CD14-positive monocyte (primary cell): ENCODE results near the gene CCDC122. TPM values are rescaled to one million over a fixed set of nuclear protein-coding genes. Genes with fewer than 3 reads are reported as not detected.

Experiments
- DNase-seq, 3 donors: peaks; one replicate each; pipeline ENCODE4 v3.0.0-alpha.2; 2011 to 2022
- H2AFZ ChIP-seq: 2 replicates; pipeline ENCODE4 v1.6.0; 2012; ENCODE audit warnings: mild to moderate bottlenecking, low read depth, low read length, inconsistent platforms; ENCODE audit not compliant: insufficient read depth, poor library complexity, severe bottlenecking
- H3K27ac ChIP-seq, 2 donors: 1 replicate in 1 of 2; 2 replicates in 1 of 2; pipeline ENCODE4 v1.5.1; 2012 to 2013; ENCODE audit warnings: low read length in 2 of 2, control low read depth in 1 of 2, inconsistent platforms in 1 of 2, low read depth in 1 of 2, mild to moderate bottlenecking in 1 of 2
- H3K27me3 ChIP-seq, 2 donors: one replicate each; pipeline versions ENCODE4 v1.6.0 to v1.6.1; 2011 to 2013; ENCODE audit warnings: low read length in 2 of 2; ENCODE audit not compliant: control insufficient read depth in 2 of 2, insufficient read depth in 2 of 2
- H3K36me3 ChIP-seq, 2 donors: replicated peaks in 1 of 2; 1 replicate in 1 of 2; 2 replicates in 1 of 2; pipeline versions ENCODE4 v1.5.1 to v1.6.1; 2012 to 2013; ENCODE audit warnings: low read length in 2 of 2, control low read depth in 1 of 2, inconsistent platforms in 1 of 2, mild to moderate bottlenecking in 1 of 2; ENCODE audit not compliant: insufficient read depth in 2 of 2, control insufficient read depth in 1 of 2
- H3K4me1 ChIP-seq, 2 donors: 1 replicate in 1 of 2; 2 replicates in 1 of 2; pipeline versions ENCODE4 v1.5.1 to v1.6.1; 2012 to 2013; ENCODE audit warnings: low read length in 2 of 2, control low read depth in 1 of 2, inconsistent platforms in 1 of 2, mild to moderate bottlenecking in 1 of 2, moderate library complexity in 1 of 2; ENCODE audit not compliant: insufficient read depth in 2 of 2, control insufficient read depth in 1 of 2
- H3K4me2 ChIP-seq: replicated peaks from 2 replicates; pipeline ENCODE3; 2012; ENCODE audit warnings: low read length, moderate library complexity, mild to moderate bottlenecking; ENCODE audit not compliant: poor library complexity, severe bottlenecking; ENCODE audit errors: extremely low read depth
- H3K4me3 ChIP-seq, 3 experiments: fragments of 200-600 bp in 1 of 3; sonication (generic) in 1 of 3; replicated peaks in 1 of 3; 1 replicate in 2 of 3; 2 replicates in 1 of 3; pipeline ENCODE4 v1.5.1; 2011 to 2013; ENCODE audit warnings: low read length in 3 of 3, mild to moderate bottlenecking in 3 of 3, control low read depth in 2 of 3, low read depth in 2 of 3, inconsistent platforms in 1 of 3, moderate library complexity in 1 of 3
- H3K79me2 ChIP-seq: 2 replicates; pipeline ENCODE4 v1.6.0; 2012; ENCODE audit warnings: mild to moderate bottlenecking, control low read depth, inconsistent platforms, low read length, moderate library complexity; ENCODE audit not compliant: insufficient read depth
- H3K9ac ChIP-seq: 2 replicates; pipeline ENCODE4 v1.6.0; 2017; ENCODE audit warnings: low read length, mild to moderate bottlenecking; ENCODE audit not compliant: insufficient read depth, poor library complexity, severe bottlenecking
- H3K9me3 ChIP-seq, 2 donors: replicated peaks in 1 of 2; 1 replicate in 1 of 2; 2 replicates in 1 of 2; pipeline versions ENCODE4 v1.5.1 to v1.6.1; 2012 to 2013; ENCODE audit warnings: low read length in 2 of 2, control low read depth in 1 of 2; ENCODE audit not compliant: control insufficient read depth in 1 of 2, insufficient read depth in 1 of 2
- H4K20me1 ChIP-seq: 2 replicates; pipeline ENCODE4 v1.6.0; 2012; ENCODE audit warnings: mild to moderate bottlenecking, low read length, control low read depth, moderate library complexity; ENCODE audit not compliant: insufficient read depth
- H3K27ac Mint-ChIP-seq, 7 donors: one replicate each; pipeline ENCODE4 v1.8.0; 2020; ENCODE audit warnings: mild to moderate bottlenecking in 7 of 7, mixed read lengths in 7 of 7, moderate library complexity in 6 of 7, inconsistent platforms in 2 of 7
- H3K27me3 Mint-ChIP-seq, 3 donors: one replicate each; pipeline ENCODE4 v1.8.0; 2021 to 2022; ENCODE audit warnings: low read depth in 3 of 3, mild to moderate bottlenecking in 3 of 3, mixed read lengths in 3 of 3, moderate library complexity in 3 of 3, inconsistent platforms in 1 of 3
- H3K36me3 Mint-ChIP-seq, 2 donors: one replicate each; pipeline ENCODE4 v1.8.0; 2020; ENCODE audit warnings: mixed read lengths in 2 of 2, inconsistent platforms in 1 of 2, mild to moderate bottlenecking in 1 of 2
- H3K4me1 Mint-ChIP-seq: one replicate; pipeline ENCODE4 v1.8.0; 2020; ENCODE audit warnings: mild to moderate bottlenecking, mixed read lengths
- H3K4me3 Mint-ChIP-seq, 2 donors: one replicate each; pipeline ENCODE4 v1.8.0; 2020; ENCODE audit warnings: mild to moderate bottlenecking in 2 of 2, mixed read lengths in 2 of 2, moderate library complexity in 1 of 2
- H3K9me3 Mint-ChIP-seq, 7 donors: one replicate each; pipeline ENCODE4 v1.8.0; 2020 to 2022; ENCODE audit warnings: mixed read lengths in 7 of 7, mild to moderate bottlenecking in 6 of 7, moderate library complexity in 6 of 7, inconsistent platforms in 2 of 7
- WGBS: methylation state at CpG from one replicate; pipeline ENCODE4 v1.1.5; 2013; ENCODE audit warnings: missing lambda C conversion rate; ENCODE audit not compliant: insufficient coverage; 5-methylcytosine and 5-hydroxymethylcytosine counted together
- intact Hi-C, 2 donors: fragments of 100-400 bp; cut with micrococcal nuclease; formaldehyde crosslinking; loops; one replicate each; pipeline versions ENCODE4 v1.15.0 to v1.15.1; 2023
- polyA plus RNA-seq, 3 donors: library from polyadenylated mRNA; depleted of rRNA in 1 of 3; unstranded in 2 of 3; stranded (reverse) in 1 of 3; fragments of 300-500 nt in 2 of 3; fragments of >200 nt in 1 of 3; fragmentation: Illumina TruSeq in 2 of 3; gene quantifications; 1 replicate in 2 of 3; 2 replicates in 1 of 3; pipeline ENCODE4 v1.2.3, GENCODE V29; 2012 to 2021
- TF ChIP-seq, protein P1 (sequence below): fragments of 200-600 bp; IDR thresholded peaks from one replicate; pipeline ENCODE4 v1.8.0; 2022; ENCODE audit warnings: antibody characterized with exemption, mild to moderate bottlenecking

CCDC122 gene
- polyA plus RNA-seq, 3 donors: 0.16 to 8.0 (median 0.52) TPM

DNA sequence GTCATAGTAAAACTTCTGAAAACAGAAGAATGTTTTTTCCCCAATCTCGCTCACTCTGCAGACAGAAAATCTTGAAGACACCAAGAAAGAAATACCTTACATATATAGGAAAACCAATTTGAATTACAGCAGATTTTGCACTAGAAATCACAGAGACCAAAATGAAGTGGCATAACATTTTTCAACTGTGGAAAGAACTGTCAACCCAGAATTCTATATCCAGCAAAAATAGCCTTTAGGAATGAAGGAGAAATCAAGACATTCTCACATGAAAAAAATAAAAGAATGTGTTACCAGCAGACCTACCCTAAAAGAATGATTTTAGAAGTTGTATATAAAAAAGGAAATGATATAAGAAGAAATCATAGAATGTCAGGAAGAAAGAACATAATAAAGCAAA, 28.7 kb downstream of the CCDC122 start:
- Histone ChIP-seq H2AFZ (no peak overlapping the region), H3K36me3 (no peaks in the 10 kb centered on the region), H3K27me3 (no peaks in the 10 kb centered on the region), H3K9me3 (peaks cover 13 to 44% of the 10 kb centered on the region in 2 donors), H3K4me1 (peaks cover 11 to 27% of the 10 kb centered on the region in 2 donors), H3K79me2 (no peaks in the 10 kb centered on the region), H3K4me3 (no peak overlapping the region), H3K27ac (no peak overlapping the region), H4K20me1 (no peaks in the 10 kb centered on the region), H3K4me2 (no peak overlapping the region), H3K9ac (no peak overlapping the region)
- Mint-ChIP-seq H3K4me1 (peaks cover 22% of the 10 kb centered on the region), H3K27me3 (peaks cover 0 to 1% (median 0%) of the 10 kb centered on the region in 3 donors), H3K36me3 (peaks cover 0 to 18% of the 10 kb centered on the region in 2 donors), H3K9me3 (peaks cover 43 to 53% (median 47%) of the 10 kb centered on the region in 7 donors), H3K4me3 (no peak overlapping the region), H3K27ac (no peak overlapping the region)
- WGBS: no CpG with 5 or more reads among the region's 1 CpG
- TF ChIP-seq, protein P1, sequence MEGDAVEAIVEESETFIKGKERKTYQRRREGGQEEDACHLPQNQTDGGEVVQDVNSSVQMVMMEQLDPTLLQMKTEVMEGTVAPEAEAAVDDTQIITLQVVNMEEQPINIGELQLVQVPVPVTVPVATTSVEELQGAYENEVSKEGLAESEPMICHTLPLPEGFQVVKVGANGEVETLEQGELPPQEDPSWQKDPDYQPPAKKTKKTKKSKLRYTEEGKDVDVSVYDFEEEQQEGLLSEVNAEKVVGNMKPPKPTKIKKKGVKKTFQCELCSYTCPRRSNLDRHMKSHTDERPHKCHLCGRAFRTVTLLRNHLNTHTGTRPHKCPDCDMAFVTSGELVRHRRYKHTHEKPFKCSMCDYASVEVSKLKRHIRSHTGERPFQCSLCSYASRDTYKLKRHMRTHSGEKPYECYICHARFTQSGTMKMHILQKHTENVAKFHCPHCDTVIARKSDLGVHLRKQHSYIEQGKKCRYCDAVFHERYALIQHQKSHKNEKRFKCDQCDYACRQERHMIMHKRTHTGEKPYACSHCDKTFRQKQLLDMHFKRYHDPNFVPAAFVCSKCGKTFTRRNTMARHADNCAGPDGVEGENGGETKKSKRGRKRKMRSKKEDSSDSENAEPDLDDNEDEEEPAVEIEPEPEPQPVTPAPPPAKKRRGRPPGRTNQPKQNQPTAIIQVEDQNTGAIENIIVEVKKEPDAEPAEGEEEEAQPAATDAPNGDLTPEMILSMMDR: no peak
- no peak for DNase-seq
- intact Hi-C loops: no loop called here

GRCh38 chr13:43848001-43848649, 31.4 kb downstream of the CCDC122 start:
- TF ChIP-seq, protein P1: no peak
- Histone ChIP-seq H2AFZ (no peak overlapping the region), H3K4me2 (peak overlapping the region; percentile 11), H3K36me3 (no peaks in the 10 kb centered on the region), H3K9me3 (peaks cover 13 to 35% of the 10 kb centered on the region in 2 donors), H3K79me2 (no peaks in the 10 kb centered on the region), H3K4me3 (no peak overlapping the region), H3K27me3 (no peaks in the 10 kb centered on the region), H3K9ac (no peak overlapping the region), H3K27ac (peak overlapping the region in 1 of 2 donors; percentile 5), H4K20me1 (no peaks in the 10 kb centered on the region), H3K4me1 (peaks cover 11 to 27% of the 10 kb centered on the region in 2 donors)
- intact Hi-C loops: no loop called here
- no CpG with 5 or more reads among the region's 1 CpG for WGBS
- peaks cover 0 to 18% of the 10 kb centered on the region in 2 donors for H3K36me3 Mint-ChIP-seq
- peaks cover 29 to 39% (median 33%) of the 10 kb centered on the region in 7 donors for H3K9me3 Mint-ChIP-seq
- DNase-seq: peak; percentile 34 to 74 (median 63)
- peaks cover 22% of the 10 kb centered on the region for H3K4me1 Mint-ChIP-seq
- peak overlapping the region in 4 of 7 donors; percentile 1 to 27 (median 22) for H3K27ac Mint-ChIP-seq
- H3K27me3 Mint-ChIP-seq: peaks cover 0 to 1% (median 0%) of the 10 kb centered on the region in 3 donors
- H3K4me3 Mint-ChIP-seq: no peak overlapping the region
